WTC11 (cell line): ENCODE results near the gene DCAF15. TPM values are rescaled to one million over a fixed set of nuclear protein-coding genes. Genes with fewer than 3 reads are reported as not detected.

Experiments
- ATAC-seq: fragments of 200-7000 bp; cut with Tn5 transposase; 2 replicates; pipeline ENCODE4 v1.10.0; 2021; ENCODE audit warnings: mild to moderate bottlenecking, moderate library complexity
- CTCF ChIA-PET: fragments of 300-600 bp; sonication (Branson Sonifier 250); formaldehyde crosslinking; loops from one replicate; lab custom pipeline; 2021; ENCODE audit warnings: antibody characterized with exemption; lab: Charles Lee
- POLR2A ChIA-PET: fragments of 350-600 bp; sonication (Branson Sonifier 250); formaldehyde crosslinking; loops from one replicate; lab custom pipeline; 2021; ENCODE audit warnings: antibody characterized with exemption; lab: Charles Lee
- DNase-seq: peaks from one replicate; pipeline ENCODE4 v3.0.0; 2021; ENCODE audit warnings: low spot score
- H3K27ac Mint-ChIP-seq: 2 replicates; pipeline ENCODE4 v1.8.0; 2021; ENCODE audit warnings: mixed read lengths
- H3K27me3 Mint-ChIP-seq: 2 replicates; pipeline ENCODE4 v1.8.0; 2021; ENCODE audit warnings: low read depth, mild to moderate bottlenecking, moderate library complexity, mixed read lengths
- H3K36me3 Mint-ChIP-seq: 2 replicates; pipeline ENCODE4 v1.8.0; 2021; ENCODE audit warnings: mixed read lengths
- H3K4me1 Mint-ChIP-seq: 2 replicates; pipeline ENCODE4 v1.8.0; 2022; ENCODE audit warnings: mixed read lengths
- H3K4me3 Mint-ChIP-seq: 2 replicates; pipeline ENCODE4 v1.8.0; 2021; ENCODE audit warnings: mild to moderate bottlenecking, moderate library complexity, mixed read lengths
- H3K9me3 Mint-ChIP-seq: 2 replicates; pipeline ENCODE4 v1.8.0; 2021; ENCODE audit warnings: mixed read lengths
- ATF3 ChIP-seq: sonication (generic); formaldehyde crosslinking; conservative IDR thresholded peaks from 2 replicates; pipeline ENCODE4 v1.8.1; 2022; ENCODE audit warnings: mild to moderate bottlenecking, missing genetic modification reagents
- ATF6 ChIP-seq: sonication (generic); formaldehyde crosslinking; IDR thresholded peaks from 2 replicates; pipeline ENCODE4 v1.8.1; 2023; ENCODE audit warnings: mild to moderate bottlenecking, missing genetic modification reagents
- CBFB ChIP-seq: sonication (generic); formaldehyde crosslinking; IDR thresholded peaks from 2 replicates; pipeline ENCODE4 v1.8.1; 2022; ENCODE audit warnings: mild to moderate bottlenecking, low read depth, missing genetic modification reagents
- E2F4 ChIP-seq: sonication (generic); formaldehyde crosslinking; IDR thresholded peaks from 2 replicates; pipeline ENCODE4 v1.8.1; 2022; ENCODE audit warnings: low read depth, mild to moderate bottlenecking, moderate library complexity, missing genetic modification reagents, borderline replicate concordance
- E2F5 ChIP-seq: sonication (generic); formaldehyde crosslinking; IDR thresholded peaks from 2 replicates; pipeline ENCODE4 v1.8.1; 2022; ENCODE audit warnings: mild to moderate bottlenecking, moderate library complexity, missing genetic modification reagents
- ETV6 ChIP-seq: sonication (generic); formaldehyde crosslinking; IDR thresholded peaks from 2 replicates; pipeline ENCODE4 v1.8.1; 2022; ENCODE audit warnings: mild to moderate bottlenecking, missing genetic modification reagents
- FOXP1 ChIP-seq: sonication (generic); formaldehyde crosslinking; IDR thresholded peaks from 2 replicates; pipeline ENCODE4 v1.8.0; 2022; ENCODE audit warnings: missing genetic modification reagents, mild to moderate bottlenecking, moderate library complexity, borderline replicate concordance
- IRF2 ChIP-seq: sonication (generic); formaldehyde crosslinking; IDR thresholded peaks from 2 replicates; pipeline ENCODE4 v1.8.0; 2022; ENCODE audit warnings: low read depth, missing genetic modification reagents, borderline replicate concordance
- KAT7 ChIP-seq: sonication (generic); formaldehyde crosslinking; IDR thresholded peaks from 2 replicates; pipeline ENCODE4 v1.8.1; 2023; ENCODE audit warnings: missing genetic modification reagents, mild to moderate bottlenecking, borderline replicate concordance
- MXD4 ChIP-seq: fragments of 250-450 bp; sonication (Bioruptor Pico); IDR thresholded peaks from 2 replicates; pipeline ENCODE4 v1.8.0; 2021; ENCODE audit warnings: mild to moderate bottlenecking, moderate library complexity, borderline replicate concordance
- NFATC4 ChIP-seq: fragments of 250-450 bp; sonication (Bioruptor Pico); IDR thresholded peaks from 2 replicates; pipeline ENCODE4 v1.9.0; 2021; ENCODE audit warnings: mild to moderate bottlenecking
- OVOL2 ChIP-seq: fragments of 250-450 bp; sonication (Bioruptor Pico); IDR thresholded peaks from 2 replicates; pipeline ENCODE4 v1.9.0; 2021; ENCODE audit warnings: mild to moderate bottlenecking, borderline replicate concordance
- PREB ChIP-seq: sonication (generic); formaldehyde crosslinking; IDR thresholded peaks from 2 replicates; pipeline ENCODE4 v1.8.1; 2022; ENCODE audit warnings: mild to moderate bottlenecking, missing genetic modification reagents, moderate library complexity, borderline replicate concordance
- SOX15 ChIP-seq: fragments of 250-450 bp; sonication (Bioruptor Pico); IDR thresholded peaks from 2 replicates; pipeline ENCODE4 v1.9.0; 2021; ENCODE audit warnings: mild to moderate bottlenecking
- TCF7 ChIP-seq: sonication (generic); formaldehyde crosslinking; IDR thresholded peaks from 2 replicates; pipeline ENCODE4 v1.8.0; 2022; ENCODE audit warnings: mild to moderate bottlenecking, low read depth, missing genetic modification reagents, moderate library complexity
- TEAD4 ChIP-seq: sonication (generic); formaldehyde crosslinking; IDR thresholded peaks from 2 replicates; pipeline ENCODE4 v1.8.0; 2022; ENCODE audit warnings: mild to moderate bottlenecking, missing genetic modification reagents
- ZBTB21 ChIP-seq: sonication (generic); formaldehyde crosslinking; IDR thresholded peaks from 2 replicates; pipeline ENCODE4 v1.8.1; 2023; ENCODE audit warnings: mild to moderate bottlenecking, missing genetic modification reagents, borderline replicate concordance
- ZNF219 ChIP-seq: sonication (generic); formaldehyde crosslinking; IDR thresholded peaks from 2 replicates; pipeline ENCODE4 v1.8.0; 2023; ENCODE audit warnings: missing genetic modification reagents, mild to moderate bottlenecking, borderline replicate concordance
- ZNF232 ChIP-seq: sonication (generic); formaldehyde crosslinking; IDR thresholded peaks from 2 replicates; pipeline ENCODE4 v1.8.0; 2022; ENCODE audit warnings: mild to moderate bottlenecking, missing genetic modification reagents
- ZNF317 ChIP-seq: sonication (generic); formaldehyde crosslinking; IDR thresholded peaks from 2 replicates; pipeline ENCODE4 v1.8.1; 2023; ENCODE audit warnings: low read depth, mild to moderate bottlenecking, moderate library complexity, missing genetic modification reagents, borderline replicate concordance
- ZNF396 ChIP-seq: fragments of 250-450 bp; sonication (Bioruptor Pico); IDR thresholded peaks from 2 replicates; pipeline ENCODE4 v1.8.0; 2021; ENCODE audit warnings: mild to moderate bottlenecking, moderate library complexity, borderline replicate concordance
- ZNF425 ChIP-seq: fragments of 250-450 bp; sonication (Bioruptor Pico); conservative IDR thresholded peaks from 2 replicates; pipeline ENCODE4 v1.9.0; 2021; ENCODE audit warnings: mild to moderate bottlenecking
- ZNF512 ChIP-seq: sonication (generic); formaldehyde crosslinking; IDR thresholded peaks from 2 replicates; pipeline ENCODE4 v1.8.1; 2022; ENCODE audit warnings: missing genetic modification reagents, borderline replicate concordance
- total RNA-seq: library from RNA; stranded (reverse); gene quantifications from 3 replicates; pipeline ENCODE4 v1.2.3, GENCODE V29; 2021

DCAF15 gene
- total RNA-seq, 1 experiment from 2014 or later = 82.9 TPM

GRCh38 chr19:13917888-13918406, 34.4 kb upstream of the DCAF15 start:
- CTCF ChIA-PET = interaction anchor here (0.5 to 1.8 kb wide), 2 partner anchors 11 to 736 kb away, joined by 3 to 4 read pairs; no protein-coding TSS in a partner anchor
- POLR2A ChIA-PET = interaction anchor here (1.5 kb wide), 1 partner anchor 18 kb away, joined by 3 read pairs; no protein-coding TSS in a partner anchor
- H3K36me3 Mint-ChIP-seq = peaks cover 54% of the 10 kb centered on the region
- H3K27ac Mint-ChIP-seq = no peak overlapping the region
- peaks cover 16% of the 10 kb centered on the region for H3K9me3 Mint-ChIP-seq
- DNase-seq = no peak
- TF ChIP-seq ZNF232 (CRISPR knock-in tag) (no peak), IRF2 (no peak), OVOL2 (no peak), ZNF512 (no peak), E2F4 (no peak), SOX15 (CRISPR knock-in tag) (no peak), ZNF396 (CRISPR knock-in tag) (no peak)
- H3K4me3 Mint-ChIP-seq = no peak overlapping the region
- H3K27me3 Mint-ChIP-seq = no peaks in the 10 kb centered on the region
- H3K4me1 Mint-ChIP-seq = no peaks in the 10 kb centered on the region
- ATAC-seq = no peak

GRCh38 chr19:13918726-13919411, 33.4 kb upstream of the DCAF15 start:
- no peak overlapping the region for H3K27ac Mint-ChIP-seq
- DNase-seq = peak; percentile 52
- ChIA-PET POLR2A (interaction anchor here (0.6 to 1.5 kb wide), 2 partner anchors 17 to 118 kb away, joined by 3 read pairs; no protein-coding TSS in a partner anchor), CTCF (interaction anchor here (0.5 to 1.8 kb wide), 7 partner anchors 12 to 1143 kb away, joined by 3 to 5 read pairs (median 3); no protein-coding TSS in a partner anchor)
- H3K36me3 Mint-ChIP-seq = peaks cover 55% of the 10 kb centered on the region
- TF ChIP-seq ZBTB21 (CRISPR knock-in tag) = no peak
- no peak for TF ChIP-seq FOXP1
- TF ChIP-seq PREB = no peak
- no peak for TF ChIP-seq ZNF396 (CRISPR knock-in tag)
- no peak for TF ChIP-seq KAT7
- no peak for TF ChIP-seq CBFB (CRISPR knock-in tag)
- TF ChIP-seq ATF3 (CRISPR knock-in tag) = no peak
- TF ChIP-seq E2F5 (CRISPR knock-in tag) = no peak
- no peak for TF ChIP-seq ZNF425 (CRISPR knock-in tag)
- no peak for TF ChIP-seq ZNF317 (CRISPR knock-in tag)
- TF ChIP-seq MXD4 = no peak
- TF ChIP-seq NFATC4 (CRISPR knock-in tag) = no peak
- TF ChIP-seq TCF7 = no peak
- no peak for TF ChIP-seq ZNF219 (CRISPR knock-in tag)
- no peak for TF ChIP-seq TEAD4
- TF ChIP-seq ETV6 (CRISPR knock-in tag) = no peak
- TF ChIP-seq ATF6 (CRISPR knock-in tag) = no peak
- no peaks in the 10 kb centered on the region for H3K27me3 Mint-ChIP-seq
- H3K4me1 Mint-ChIP-seq = no peaks in the 10 kb centered on the region
- ATAC-seq = peak; percentile 73
- H3K4me3 Mint-ChIP-seq = no peak overlapping the region
- peaks cover 16% of the 10 kb centered on the region for H3K9me3 Mint-ChIP-seq
